Measurements from ENCODE around the gene ARHGAP22. TPM values are rescaled to one million over a fixed set of nuclear protein-coding genes. Genes with fewer than 3 reads are reported as not detected.

The ARHGAP22 gene
- total RNA-seq, 1 donor from 2014 or later, result 6.2 TPM

DNA sequence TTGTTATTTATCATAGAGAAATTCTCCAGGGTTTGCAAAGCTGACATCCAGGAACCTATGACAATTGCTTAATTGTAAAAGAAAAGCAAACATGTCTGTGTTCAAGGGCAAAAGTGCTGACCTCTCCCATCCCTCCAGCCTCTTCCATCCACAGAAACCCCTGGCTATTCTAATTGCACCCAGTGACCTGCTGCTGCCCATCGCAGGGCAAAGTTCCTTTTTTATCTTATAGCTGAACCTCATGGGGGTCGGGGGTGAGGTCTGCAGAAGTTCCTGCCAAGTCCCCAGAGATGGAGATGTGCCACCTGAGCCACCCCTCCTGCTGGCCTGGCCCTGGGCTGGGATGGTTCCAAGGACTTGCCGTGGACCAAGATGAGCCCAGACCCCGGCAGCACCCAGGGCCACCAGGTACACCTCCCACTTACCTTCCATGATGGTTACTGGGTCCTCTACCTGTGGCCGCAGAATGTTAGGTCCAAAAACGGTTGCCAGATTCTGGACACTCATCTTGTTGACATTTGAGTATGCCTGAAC lies 151.9 kb downstream of the ARHGAP22 start:
- H3K36me3 Mint-ChIP-seq (ENCODE audit: low read depth, unreplicated experiment), result no peaks in the 10 kb centered on the region
- H3K27me3 Mint-ChIP-seq (ENCODE audit: low read depth, unreplicated experiment), result peaks cover 7% of the 10 kb centered on the region
- no peak overlapping the region for H3K4me3 ChIP-seq (ENCODE audit: insufficient read depth, low read depth, low read length)
- H3K4me2 ChIP-seq (ENCODE audit: low read length), result no peak overlapping the region
- TF ChIP-seq, protein P1, sequence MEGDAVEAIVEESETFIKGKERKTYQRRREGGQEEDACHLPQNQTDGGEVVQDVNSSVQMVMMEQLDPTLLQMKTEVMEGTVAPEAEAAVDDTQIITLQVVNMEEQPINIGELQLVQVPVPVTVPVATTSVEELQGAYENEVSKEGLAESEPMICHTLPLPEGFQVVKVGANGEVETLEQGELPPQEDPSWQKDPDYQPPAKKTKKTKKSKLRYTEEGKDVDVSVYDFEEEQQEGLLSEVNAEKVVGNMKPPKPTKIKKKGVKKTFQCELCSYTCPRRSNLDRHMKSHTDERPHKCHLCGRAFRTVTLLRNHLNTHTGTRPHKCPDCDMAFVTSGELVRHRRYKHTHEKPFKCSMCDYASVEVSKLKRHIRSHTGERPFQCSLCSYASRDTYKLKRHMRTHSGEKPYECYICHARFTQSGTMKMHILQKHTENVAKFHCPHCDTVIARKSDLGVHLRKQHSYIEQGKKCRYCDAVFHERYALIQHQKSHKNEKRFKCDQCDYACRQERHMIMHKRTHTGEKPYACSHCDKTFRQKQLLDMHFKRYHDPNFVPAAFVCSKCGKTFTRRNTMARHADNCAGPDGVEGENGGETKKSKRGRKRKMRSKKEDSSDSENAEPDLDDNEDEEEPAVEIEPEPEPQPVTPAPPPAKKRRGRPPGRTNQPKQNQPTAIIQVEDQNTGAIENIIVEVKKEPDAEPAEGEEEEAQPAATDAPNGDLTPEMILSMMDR (IDR thresholded peaks at IDR 0.05; ENCODE audit: insufficient read depth, low read depth, low read length), result no peak
- no peak for TF ChIP-seq EZH2 (IDR thresholded peaks at IDR 0.05; ENCODE audit: insufficient read depth, low read length)
- H3K27ac ChIP-seq (ENCODE audit: low read depth, low read length), result no peak overlapping the region
- H3K9me3 Mint-ChIP-seq (ENCODE audit: unreplicated experiment), result no peaks in the 10 kb centered on the region
- no peaks in the 10 kb centered on the region for H3K79me2 ChIP-seq (ENCODE audit: insufficient read depth, low read length)
- H3K27ac Mint-ChIP-seq (ENCODE audit: unreplicated experiment), result no peak overlapping the region
- no peak overlapping the region for H3K9ac ChIP-seq (ENCODE audit: low read length)
- FAIRE-seq (no peak), DNase-seq (ENCODE audit: low read depth) (no peak)
- no peaks in the 10 kb centered on the region for H3K27me3 ChIP-seq (ENCODE audit: insufficient read depth, low read length)
- no peaks in the 10 kb centered on the region for H3K9me3 ChIP-seq (ENCODE audit: insufficient read depth, low read depth, low read length)
- peaks cover 7% of the 10 kb centered on the region for H3K36me3 ChIP-seq (ENCODE audit: insufficient read depth, low read length)
- peaks cover 51% of the 10 kb centered on the region for H4K20me1 ChIP-seq (ENCODE audit: insufficient read depth, low read length)
- H3K4me1 ChIP-seq (ENCODE audit: insufficient read depth, low read length), result peaks cover 11% of the 10 kb centered on the region
- no peak overlapping the region for H3K4me3 Mint-ChIP-seq (ENCODE audit: unreplicated experiment)
- H2AFZ ChIP-seq (ENCODE audit: low read depth, low read length), result no peak overlapping the region
- H3K4me1 Mint-ChIP-seq (ENCODE audit: low read depth, unreplicated experiment), result peaks cover 9% of the 10 kb centered on the region

DNA sequence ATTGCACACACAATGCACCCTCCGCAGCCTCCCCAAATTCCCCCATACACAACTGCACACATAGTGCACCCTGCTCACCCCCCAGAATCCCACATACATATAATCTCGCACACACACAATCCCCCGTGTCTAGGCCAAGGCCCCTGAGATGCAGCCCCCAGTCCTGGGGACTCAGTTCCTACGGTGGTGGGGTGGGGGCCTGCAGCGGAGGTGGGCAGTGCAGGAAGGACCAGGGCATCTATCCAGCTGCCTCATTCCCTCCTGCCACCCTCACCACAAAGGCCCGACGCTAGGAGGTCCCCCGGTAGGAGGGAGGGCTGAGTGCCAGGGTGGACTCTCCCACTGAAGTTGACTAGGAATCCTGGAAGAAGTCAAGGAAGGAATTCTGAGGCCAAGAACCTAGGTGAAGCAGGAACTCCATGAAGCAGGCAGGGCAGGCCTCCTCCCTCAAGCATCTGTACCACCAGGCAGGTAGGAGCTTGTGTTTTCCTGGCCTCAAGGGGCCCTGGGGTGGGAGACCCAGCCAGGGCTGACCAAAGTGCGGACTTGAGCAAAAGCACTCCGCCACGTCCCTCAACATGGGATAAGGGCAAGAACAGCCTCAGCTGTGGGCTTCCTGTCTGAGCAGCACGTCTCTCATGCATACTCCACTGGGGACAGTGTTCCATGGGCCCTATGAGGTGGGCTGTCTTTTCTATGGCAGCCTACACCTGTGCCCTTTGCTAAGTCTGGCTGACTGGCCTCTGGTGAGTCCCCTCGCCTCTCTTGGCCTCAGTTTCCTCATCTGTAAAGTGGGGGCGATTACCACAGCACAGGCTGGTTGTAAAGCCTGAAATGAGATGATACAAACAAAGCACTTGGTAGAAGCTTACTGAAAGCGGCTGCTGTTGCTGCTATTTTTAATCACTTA lies 152.6 kb downstream of the ARHGAP22 start:
- DNase-seq (ENCODE audit: low read depth), result no peak

More for the DNA sequence above, 152.6 kb downstream of the ARHGAP22 start:
- Histone ChIP-seq H3K4me1 (ENCODE audit: insufficient read depth, low read length) (peaks cover 11% of the 10 kb centered on the region), H3K79me2 (ENCODE audit: insufficient read depth, low read length) (no peaks in the 10 kb centered on the region), H3K9me3 (ENCODE audit: insufficient read depth, low read depth, low read length) (no peaks in the 10 kb centered on the region), H3K4me3 (ENCODE audit: insufficient read depth, low read depth, low read length) (no peak overlapping the region), H4K20me1 (ENCODE audit: insufficient read depth, low read length) (peaks cover 54% of the 10 kb centered on the region), H3K36me3 (ENCODE audit: insufficient read depth, low read length) (peaks cover 7% of the 10 kb centered on the region), H3K27me3 (ENCODE audit: insufficient read depth, low read length) (no peaks in the 10 kb centered on the region), H3K9ac (ENCODE audit: low read length) (no peak overlapping the region), H3K4me2 (ENCODE audit: low read length) (no peak overlapping the region), H2AFZ (ENCODE audit: low read depth, low read length) (no peak overlapping the region), H3K27ac (ENCODE audit: low read depth, low read length) (no peak overlapping the region)
- Mint-ChIP-seq H3K4me3 (ENCODE audit: unreplicated experiment) (no peak overlapping the region), H3K27ac (ENCODE audit: unreplicated experiment) (no peak overlapping the region), H3K4me1 (ENCODE audit: low read depth, unreplicated experiment) (peaks cover 9% of the 10 kb centered on the region), H3K36me3 (ENCODE audit: low read depth, unreplicated experiment) (no peaks in the 10 kb centered on the region), H3K9me3 (ENCODE audit: unreplicated experiment) (peaks cover 3% of the 10 kb centered on the region), H3K27me3 (ENCODE audit: low read depth, unreplicated experiment) (peaks cover 7% of the 10 kb centered on the region)
- no peak for FAIRE-seq
- TF ChIP-seq, protein P1 (IDR thresholded peaks at IDR 0.05; ENCODE audit: insufficient read depth, low read depth, low read length), result no peak
- TF ChIP-seq EZH2 (IDR thresholded peaks at IDR 0.05; ENCODE audit: insufficient read depth, low read length), result no peak

All from astrocyte (in vitro differentiated cells and primary cell).